GM18517 (cell line): ENCODE measurements around the gene DDX39B.
A peak's percentile ranks its signal among the peaks of the same experiment; 100 is the strongest.
"Not testable (repeated sequence)": the region's sequence is repeated elsewhere in the genome, so short reads cannot be mapped to it uniquely, and the experiment has no call there.

Source experiments
- ATAC-seq: cut with Tn5 transposase; IDR thresholded peaks from one replicate; pipeline ENCODE4 v1.9.1; 2021; ENCODE audit warnings: mild to moderate bottlenecking, moderate library complexity; ENCODE audit not compliant: unreplicated experiment

Gene DDX39B

GRCh38 chr6:31529329-31530150, 12.3 kb downstream of the DDX39B start:
- ATAC-seq: no peak

GRCh38 chr6:31528821-31529328, 12.9 kb downstream of the DDX39B start, which contains the start of gene MCCD1:
Gene MCCD1 (plus strand): TSS chr6:31528962. CDS start chr6:31529015, 53 bp downstream.
- ATAC-seq: no peak

GRCh38 chr6:31528307-31528777, 13.5 kb downstream of the DDX39B start:
- ATAC-seq: no peak

GRCh38 chr6:31525932-31526591, 15.7 kb downstream of the DDX39B start:
- no peak for ATAC-seq

GRCh38 chr6:31525553-31525931, 16.3 kb downstream of the DDX39B start:
- ATAC-seq: no peak

- ATAC-seq: no peak
Observed at GRCh38 chr6:31521835-31522234, 20.0 kb downstream of the DDX39B start.

- ATAC-seq: no peak
Observed at GRCh38 chr6:31513456-31514165, 28.2 kb downstream of the DDX39B start.

GRCh38 chr6:31510007-31510406, 31.8 kb downstream of the DDX39B start:
- ATAC-seq: no peak

- not testable (repeated sequence) for ATAC-seq
Observed at GRCh38 chr6:31509036-31509435, 32.8 kb downstream of the DDX39B start.

- ATAC-seq: no peak
Observed at GRCh38 chr6:31502586-31502985, 39.2 kb downstream of the DDX39B start.

- not testable (repeated sequence) for ATAC-seq
Observed at GRCh38 chr6:31499648-31500047, 42.2 kb downstream of the DDX39B start.

GRCh38 chr6:31498748-31499147, 43.1 kb downstream of the DDX39B start:
- ATAC-seq: no peak

GRCh38 chr6:31497531-31498476, 44.0 kb downstream of the DDX39B start, which contains the start of gene MICB:
Gene MICB (plus strand): TSS chr6:31498145. CDS start chr6:31498194, 49 bp downstream.
- ATAC-seq: peak; percentile 42

GRCh38 chr6:31496826-31497225, 45.0 kb downstream of the DDX39B start:
- ATAC-seq: not testable (repeated sequence)

- no peak for ATAC-seq
Observed at GRCh38 chr6:31495580-31495979, 46.2 kb downstream of the DDX39B start.

- peak; percentile 38 for ATAC-seq
Observed at GRCh38 chr6:31493875-31494694, 47.7 kb downstream of the DDX39B start.

GRCh38 chr6:31493550-31493874, 48.3 kb downstream of the DDX39B start:
- not testable (repeated sequence) for ATAC-seq

- no peak for ATAC-seq
Observed at GRCh38 chr6:31490115-31490873, 51.5 kb downstream of the DDX39B start.
